Measurements from ENCODE around the gene USP40.

The USP40 gene

DNA sequence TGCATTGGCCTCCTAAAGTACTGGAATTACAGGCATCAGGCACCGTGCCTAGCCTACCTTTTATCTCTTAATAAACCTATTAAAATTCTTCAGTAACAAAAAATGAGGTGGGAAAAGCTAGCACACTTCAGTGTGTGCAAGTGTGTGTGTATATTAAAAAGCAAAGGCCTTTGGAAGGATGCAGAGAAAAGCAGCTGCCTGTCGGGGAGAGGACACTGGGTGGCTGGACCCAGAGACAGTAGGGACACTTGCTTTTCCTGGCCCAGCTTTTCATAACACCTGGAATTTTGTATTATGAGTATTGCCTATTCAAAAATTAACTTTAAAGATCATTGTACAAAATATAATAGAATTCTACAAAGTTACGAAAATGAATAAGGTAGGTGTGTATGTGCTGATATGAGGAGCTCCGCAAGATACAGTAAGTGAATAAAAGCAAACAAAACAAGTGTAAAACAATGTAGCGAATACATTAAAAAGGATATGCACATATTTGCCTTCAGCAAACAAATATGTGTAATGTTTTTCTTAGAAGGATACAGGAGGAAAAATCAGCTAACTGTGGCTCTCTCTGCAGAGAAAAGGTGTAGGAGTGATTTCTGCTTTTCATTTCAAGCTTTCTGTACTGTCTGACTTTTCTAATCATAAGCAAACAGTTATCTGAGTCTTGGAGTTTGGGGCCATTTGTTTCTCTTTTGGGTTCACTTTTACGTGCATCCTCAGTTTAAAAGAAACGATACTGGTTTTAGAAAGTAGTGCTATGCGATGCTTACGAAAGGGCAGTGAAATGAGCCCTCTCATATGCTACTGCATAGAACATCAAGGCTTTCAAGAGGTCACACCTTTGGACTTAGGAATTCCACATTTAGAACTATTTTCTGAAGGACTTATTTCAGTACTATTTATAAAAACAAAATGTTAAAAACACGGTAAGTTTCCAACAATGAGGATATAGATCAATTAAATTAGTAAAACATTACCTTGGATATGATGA, 70.8 kb downstream of the USP40 start:
- no peak for DNase-seq (ENCODE audit: low spot score)

DNA sequence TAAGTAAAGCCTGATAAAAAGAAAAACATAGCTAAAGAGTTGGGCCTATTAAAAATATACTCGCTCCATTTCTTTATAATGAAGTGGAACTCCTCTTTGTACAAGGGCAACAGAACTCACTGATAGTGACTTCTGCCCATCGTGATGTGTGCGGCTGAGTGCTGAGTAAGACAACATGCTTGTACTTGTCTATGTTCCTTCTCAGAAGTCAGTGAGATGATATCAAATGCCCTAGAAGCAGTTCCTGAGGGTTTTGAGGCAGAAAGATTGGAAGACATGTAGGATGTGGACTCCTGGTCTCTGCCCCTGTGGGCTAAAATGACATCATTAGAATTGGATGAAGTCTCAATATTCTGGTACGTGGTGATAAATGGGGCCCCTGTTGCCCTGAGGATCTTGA, 73.8 kb downstream of the USP40 start:
- no peak for DNase-seq (ENCODE audit: low spot score)

DNA sequence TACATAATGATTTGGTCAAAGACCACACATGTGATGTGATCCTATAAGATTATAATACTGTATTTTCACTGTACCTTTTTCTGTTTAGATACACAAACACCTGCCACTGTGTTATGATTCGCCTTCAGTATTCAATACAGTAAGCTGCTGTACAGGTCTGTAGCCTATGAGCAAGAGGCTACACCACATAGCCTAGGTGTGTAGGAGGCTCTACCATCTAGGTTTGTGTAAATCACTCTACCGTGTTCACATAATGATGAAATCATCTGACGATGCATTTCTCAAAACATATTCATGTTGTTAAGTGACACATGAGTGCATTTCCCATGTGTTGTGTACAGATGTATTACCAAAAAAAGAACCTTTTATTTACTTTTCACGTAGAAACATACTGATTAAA, 74.5 kb downstream of the USP40 start:
- DNase-seq (ENCODE audit: low spot score) = no peak

DNA sequence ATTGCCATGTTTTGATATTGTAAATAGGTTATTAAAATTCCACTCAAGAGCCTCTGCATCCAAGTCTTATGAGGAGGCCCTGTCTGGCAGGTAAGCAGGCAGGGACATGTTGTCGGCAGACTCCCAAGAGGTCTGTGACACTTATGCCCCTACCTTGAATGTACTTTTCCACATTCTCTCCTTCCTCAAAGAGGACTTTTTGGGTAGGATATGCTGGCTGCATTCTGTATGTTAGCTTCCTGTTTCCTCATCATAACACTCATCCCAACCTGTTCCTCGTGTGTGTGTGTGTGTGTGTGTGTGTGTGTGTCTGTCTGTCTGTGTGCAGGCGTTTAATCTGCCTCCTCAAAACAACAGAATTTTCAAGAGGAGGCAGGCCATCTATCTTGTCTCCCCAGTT, 75.3 kb downstream of the USP40 start:
- no peak for DNase-seq (ENCODE audit: low spot score)

DNA sequence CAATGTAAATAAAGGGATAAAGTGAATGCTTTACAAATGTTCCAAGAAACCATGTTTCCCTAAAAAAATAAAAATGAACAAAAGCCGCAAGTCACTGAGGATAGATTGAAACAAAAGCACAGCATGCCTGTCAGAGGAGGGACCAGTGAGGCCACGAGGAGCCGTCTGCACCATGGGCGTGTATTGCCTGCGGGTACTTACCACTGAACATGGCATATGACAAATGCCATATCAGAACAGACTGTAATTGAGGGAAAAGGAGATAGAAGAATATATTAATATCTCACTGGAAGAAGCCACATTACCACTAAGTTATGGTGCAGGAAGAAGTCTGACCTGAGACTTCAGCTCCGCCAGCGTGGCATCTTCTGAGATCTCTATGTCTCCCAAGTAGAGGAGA, 75.8 kb downstream of the USP40 start:
- DNase-seq (ENCODE audit: low spot score) = no peak

DNA sequence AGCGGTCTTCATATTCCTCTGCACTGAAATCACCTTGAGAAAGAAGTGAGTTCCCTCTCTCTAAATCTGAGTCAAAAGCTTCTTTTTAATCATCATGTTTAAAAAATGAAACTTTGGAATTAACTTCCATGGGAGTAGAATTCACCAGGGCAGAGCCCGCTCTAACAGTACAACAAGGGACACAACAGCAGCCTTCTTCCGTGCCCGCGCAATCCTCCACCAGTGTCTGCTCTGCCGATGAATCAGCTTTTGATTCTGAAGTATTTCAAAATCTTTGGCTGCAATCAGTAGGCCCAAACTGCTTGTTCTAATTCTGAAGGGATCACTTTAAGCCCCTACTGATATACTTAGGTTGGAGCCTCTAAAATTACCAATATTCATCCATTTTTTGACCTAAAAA, 76.9 kb downstream of the USP40 start:
- no peak for DNase-seq (ENCODE audit: low spot score)

DNA sequence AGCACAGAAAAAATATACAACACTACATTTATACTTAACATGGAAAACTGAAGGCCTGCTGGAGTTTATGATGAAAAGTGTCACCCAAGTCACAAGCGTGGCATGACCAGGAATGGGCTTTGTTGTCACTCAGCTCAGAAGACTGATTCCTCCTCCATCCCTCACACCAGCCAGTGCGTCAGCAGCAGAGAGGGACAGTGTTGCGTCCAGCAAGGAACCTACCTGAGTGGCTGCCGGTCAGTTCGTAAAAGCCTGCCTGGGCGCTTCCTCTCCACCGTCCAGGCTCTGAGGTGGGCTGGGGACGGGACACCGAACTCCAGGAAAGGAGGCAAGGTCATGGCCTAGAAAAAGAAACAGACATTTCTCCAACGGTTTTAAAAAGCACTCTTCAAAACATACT, 77.4 kb downstream of the USP40 start:
- DNase-seq (ENCODE audit: low spot score) = no peak

DNA sequence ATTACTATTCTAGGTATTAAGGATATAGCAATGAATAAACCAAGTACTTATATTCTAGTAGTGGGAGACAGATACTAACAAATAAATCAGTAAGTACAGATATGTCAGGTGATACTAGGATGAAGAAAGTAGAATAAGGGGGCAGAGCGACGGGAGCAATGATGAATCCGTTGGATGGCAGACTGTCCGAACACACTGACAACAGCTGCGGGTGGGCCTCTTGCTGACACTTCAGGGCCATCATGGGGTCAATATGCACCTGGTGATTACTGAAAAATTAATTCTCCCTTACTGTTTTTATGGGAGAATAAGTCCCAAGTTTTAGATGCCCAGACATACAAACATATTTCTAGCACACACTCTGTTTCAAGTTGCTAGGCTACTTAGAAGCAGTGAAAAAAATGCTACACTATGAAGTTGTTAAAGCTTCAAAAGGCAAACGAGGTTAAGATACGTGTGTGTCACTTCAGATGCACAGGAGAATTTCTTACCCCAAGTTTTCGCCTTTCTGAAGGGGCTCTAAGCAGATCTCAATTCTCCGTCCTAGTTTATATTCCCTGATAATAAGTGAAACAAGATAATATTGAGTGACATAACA, 78.7 kb downstream of the USP40 start:
- DNase-seq (ENCODE audit: low spot score) = no peak

DNA sequence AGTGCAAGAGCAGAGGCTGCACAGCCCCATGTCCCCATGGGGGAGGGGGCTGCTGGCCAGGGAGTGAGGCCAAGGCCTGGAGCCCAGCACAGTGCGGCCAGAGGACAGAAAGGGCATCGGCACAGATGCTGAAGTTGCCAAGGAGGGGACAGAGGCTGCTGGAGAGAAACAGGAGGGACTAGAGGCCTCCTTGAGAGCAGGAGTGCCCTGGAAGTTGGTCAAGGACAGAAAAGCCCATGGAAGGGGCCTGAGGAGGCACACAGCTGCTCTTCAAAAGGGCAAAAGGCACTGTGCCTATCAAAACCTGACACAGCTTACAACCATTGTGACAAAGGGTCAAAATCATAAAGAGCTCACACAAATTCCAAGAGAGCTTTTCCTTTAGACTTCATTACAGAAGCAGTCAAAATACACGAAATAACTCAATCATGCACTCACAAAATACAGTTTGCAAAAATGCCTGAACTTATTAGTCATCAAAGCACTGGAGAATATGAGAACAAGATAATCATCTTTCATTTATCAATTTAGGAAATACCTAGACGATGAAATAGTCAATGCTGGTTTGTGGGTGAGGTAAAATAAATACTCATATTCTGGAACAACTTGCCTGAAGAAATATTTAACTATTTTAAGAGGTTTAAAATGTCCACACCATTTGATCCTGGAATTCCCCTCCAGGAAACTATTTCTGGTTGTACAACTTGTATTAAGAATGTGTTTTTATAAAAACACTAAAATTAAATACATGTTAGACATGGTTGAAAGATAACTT, 79.6 kb downstream of the USP40 start:
- DNase-seq (ENCODE audit: low spot score) = no peak

DNA sequence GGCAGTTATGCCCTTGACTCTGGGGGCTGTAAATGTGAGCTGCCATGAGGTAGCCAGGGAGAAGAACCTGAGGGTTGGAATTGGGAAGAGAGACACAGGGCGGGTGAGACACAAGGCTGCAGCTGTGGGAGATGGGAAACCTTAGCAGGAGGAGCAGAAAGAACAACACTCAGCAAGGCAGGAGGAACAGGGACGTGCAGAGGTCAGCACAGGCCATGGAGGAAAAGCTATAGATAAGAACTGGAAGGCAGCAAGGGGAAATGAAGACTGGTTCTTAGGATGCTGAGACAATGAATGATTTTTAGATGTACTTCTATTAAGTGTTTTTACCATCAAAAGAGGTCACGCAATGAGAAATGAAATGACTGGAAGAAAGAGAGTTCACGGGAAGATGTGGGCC, 80.2 kb downstream of the USP40 start:
- no peak for DNase-seq (ENCODE audit: low spot score)

DNA sequence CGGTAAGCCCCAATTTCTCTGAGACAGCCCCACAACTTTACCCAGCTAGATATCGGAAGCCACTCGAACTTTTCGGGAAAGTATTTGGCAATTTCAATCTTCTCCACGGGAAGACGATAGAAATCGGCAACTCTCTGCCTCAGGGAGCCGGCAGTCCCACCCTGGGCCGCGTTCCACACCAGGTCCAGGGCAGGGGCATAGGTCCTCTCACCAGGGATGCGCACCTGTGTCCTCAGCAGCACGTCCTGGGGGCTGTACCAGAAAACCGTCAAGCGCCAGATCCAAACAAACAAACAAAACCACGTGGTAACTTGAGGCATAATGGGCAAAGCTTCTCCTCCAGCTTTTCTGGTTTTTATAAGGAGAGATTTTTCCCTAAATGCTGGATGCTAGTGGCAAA, 80.9 kb downstream of the USP40 start:
- no peak for DNase-seq (ENCODE audit: low spot score)

DNA sequence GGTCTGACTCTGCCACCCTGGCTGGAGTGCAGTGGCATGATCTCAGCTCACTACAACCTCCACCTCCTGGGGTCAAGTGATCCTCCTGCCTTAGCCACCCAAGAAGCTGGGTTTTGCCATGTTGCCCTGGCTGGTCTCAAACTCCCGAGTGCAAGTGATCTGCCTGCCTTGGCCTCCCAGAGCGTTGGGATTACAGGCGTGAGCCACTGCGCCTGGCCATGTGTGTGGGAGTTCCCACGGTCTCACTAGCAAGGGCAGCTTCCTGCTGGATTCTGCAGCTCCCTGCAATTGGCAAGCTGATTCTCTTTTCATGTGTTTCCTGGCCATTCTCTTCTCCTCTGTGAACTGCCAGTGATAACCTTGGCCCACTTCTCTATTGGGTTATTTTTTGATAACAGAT, 84.0 kb downstream of the USP40 start:
- DNase-seq (ENCODE audit: low spot score) = no peak

DNA sequence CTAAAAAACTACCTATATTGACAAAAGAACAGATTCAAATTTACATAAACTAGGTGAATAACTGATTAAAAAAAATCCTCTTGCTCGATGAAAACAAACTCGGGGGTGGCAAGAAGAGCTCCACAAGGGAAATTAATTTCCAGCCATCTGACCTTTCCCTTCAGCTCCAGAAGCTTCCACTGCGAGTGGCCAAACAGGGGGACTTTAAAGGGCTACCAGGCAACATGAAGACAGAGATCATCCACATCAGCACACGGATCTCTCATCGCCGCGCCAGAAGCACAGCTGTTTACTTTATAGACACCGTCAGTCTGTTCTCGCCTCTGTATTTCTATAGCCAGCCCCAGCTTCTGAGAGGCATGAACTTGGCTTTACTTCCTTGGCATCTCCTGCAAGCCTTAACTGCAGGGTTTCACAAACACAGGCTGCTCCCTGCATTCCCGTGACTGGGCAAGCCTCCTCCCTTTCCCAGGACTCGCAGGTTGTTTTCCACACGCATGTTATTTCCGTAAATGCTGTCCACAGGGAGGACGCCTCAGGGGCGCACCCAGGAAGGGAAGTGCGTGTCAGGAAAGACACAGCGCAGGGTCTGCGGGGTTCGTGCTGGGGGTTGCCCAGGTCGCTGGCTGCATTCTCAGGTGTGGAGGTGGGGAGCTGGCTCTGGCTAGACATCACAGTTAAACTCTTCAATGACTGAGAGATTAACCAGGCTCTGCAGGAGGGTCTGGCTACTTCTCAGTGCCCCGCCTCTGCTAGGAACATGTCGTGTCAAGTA, 85.0 kb downstream of the USP40 start:
- peak; percentile 15 for DNase-seq (ENCODE audit: low spot score)

DNA sequence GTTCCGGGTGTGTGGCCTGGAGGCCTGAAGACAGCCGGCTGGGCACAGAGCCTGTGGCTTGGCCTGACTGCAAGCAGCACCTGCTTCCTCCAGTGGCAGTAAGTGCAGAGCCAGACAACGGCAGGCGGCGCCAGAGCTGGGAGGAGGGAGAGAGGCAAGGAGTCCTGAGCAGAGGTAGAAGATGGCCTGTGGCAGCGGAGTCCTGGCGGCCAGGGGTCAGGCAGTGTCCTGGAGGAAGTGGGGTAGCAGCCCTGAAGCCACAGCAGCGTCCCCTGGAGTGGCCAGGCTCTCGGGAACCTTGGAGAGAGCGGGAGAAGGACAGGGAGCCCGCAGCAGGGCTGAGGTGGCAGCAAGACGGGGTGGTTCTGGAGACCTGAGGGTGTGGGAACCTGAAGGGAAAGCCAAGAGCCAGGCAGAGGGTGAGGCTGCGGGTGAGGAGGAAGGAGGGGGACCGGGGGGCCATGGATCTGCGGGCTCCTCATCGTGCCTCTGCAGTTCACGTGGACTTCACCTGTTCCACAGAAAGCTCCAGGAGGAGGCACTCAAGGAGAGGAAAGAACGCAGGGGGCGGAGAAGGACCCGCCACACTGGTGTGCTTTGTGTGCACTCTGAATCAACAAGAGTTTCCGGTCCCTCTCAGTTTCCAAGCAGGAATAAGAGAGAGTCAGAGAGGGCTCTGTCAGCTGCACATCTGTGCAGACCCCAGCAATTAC, 85.9 kb downstream of the USP40 start:
- peak; percentile 24 for DNase-seq (ENCODE audit: low spot score)

DNA sequence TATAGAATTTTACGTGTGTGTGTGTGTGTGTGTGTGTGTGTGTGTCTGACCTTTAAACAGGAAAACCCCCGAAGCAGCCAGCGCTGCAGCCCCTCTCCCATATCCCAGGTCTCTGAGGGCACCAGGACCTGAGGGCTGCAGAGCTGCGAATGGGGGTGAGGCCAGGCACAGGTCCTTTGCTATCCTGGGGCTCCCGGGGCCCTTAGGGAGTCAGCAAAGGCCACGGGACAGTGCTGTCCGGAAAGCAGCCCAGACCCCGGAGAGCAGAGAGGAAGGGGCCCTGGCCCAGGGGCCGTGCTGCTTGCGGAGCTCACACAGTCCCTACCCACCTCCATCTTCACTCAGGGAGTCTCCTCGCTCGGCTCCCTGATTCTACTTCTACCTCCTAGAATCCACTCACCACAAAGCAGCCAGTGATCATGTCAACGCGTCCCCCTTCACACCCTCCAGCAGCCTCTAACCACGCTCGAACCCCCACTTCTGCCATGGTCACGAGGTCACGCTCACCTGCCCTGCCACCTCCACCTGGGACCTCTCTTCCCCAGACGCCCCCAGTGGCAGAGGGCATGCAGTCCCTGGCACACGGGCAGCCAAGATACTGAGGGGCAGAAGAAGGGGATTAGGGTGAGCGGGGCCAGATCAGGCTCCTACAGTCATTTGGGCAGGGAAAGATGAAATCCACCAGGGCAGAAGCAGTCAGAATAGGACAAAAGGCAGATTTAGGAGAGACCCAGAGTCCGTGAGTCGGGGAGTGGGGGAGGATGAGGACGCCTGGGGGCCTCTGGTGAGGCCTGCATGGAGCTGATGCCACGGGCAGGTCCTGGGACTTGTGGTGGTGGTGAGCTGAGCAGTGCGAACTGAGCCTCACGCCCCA, 86.7 kb downstream of the USP40 start:
- peak; percentile 15 for DNase-seq (ENCODE audit: low spot score)

DNA sequence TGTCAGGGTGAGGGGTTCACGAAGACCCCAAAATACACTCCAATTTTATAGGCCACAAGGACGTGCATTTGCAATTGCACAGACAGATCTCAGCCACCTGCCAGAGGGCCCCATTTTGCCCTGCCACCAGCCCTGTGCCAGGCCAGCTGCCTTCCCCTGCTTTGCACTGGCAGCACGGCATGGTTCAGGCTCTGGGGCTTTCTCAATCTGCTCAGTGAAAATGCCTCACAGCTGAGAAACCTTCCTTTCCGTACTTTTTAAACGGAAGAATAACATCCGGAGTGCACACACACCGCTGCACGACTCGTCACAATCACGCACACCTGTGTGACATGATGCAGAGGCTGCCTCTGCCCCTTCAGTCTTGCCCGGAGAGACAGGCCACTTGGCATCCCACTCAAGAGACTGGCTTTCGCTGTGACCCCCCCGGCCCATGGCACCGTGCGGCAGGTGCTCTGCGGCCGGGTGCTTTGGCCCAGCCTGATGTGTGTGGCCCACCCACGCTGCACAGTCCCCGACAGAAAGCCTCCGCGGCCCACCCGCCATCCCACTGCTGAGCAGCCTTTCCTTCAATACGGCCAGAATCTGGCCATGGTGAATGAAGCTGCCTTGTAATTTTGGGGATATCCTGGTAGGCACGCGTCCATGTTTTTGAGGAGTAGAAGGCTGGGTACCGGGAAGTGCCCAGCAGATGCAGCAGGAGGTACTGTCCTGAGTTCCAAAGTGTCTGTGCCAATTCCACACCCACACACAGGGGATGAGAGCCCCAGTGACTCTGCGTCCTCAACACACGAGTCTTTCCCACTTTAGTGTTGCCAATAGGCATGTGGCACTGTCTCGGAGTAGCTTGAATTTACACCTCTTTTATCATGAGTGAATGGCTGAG, 88.8 kb downstream of the USP40 start:
- peak; percentile 11 for DNase-seq (ENCODE audit: low spot score)

DNA sequence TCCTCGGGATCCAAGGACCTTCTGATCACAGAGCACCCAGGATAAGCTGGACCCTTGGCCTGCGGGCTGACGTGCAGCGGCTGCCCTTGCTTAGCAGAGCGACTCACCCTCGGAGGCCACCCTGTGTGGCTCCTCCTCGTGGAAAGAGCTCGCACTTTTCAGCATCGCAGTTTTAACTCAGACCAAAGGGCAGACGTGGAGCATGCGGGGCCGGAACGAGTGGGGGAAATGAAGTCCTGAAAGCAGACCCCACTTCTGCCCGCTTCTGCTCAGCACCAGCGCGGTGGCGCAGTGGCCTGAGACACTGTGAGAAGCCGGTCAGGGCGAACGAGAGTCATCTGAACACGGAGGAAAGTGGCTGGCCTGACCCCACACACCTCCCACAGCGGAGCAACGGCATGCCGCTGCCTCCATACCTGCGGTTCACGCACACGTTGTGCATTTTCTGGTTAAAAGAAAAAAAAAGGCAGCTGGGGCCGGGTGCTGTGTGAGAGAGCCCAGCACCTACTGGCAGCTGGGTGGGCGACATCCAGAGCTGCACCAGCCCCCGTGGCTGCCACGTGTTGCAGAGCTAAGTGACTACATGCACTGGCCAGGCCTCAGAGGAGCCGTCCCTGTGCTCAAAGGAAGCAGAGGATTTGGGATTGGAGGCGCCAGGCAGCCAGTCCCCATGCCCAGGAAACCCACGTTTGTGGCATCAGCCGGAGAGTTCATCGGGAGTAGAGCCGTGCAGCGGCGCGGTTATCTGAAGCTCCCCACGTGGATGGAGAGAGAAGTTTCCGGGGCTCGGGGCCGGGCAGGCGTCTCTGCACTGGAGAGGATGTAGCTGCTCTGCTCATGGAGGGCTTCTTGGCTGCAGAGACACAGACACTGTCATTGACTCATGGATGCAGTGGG, 89.7 kb downstream of the USP40 start:
- peak; percentile 17 for DNase-seq (ENCODE audit: low spot score)

DNA sequence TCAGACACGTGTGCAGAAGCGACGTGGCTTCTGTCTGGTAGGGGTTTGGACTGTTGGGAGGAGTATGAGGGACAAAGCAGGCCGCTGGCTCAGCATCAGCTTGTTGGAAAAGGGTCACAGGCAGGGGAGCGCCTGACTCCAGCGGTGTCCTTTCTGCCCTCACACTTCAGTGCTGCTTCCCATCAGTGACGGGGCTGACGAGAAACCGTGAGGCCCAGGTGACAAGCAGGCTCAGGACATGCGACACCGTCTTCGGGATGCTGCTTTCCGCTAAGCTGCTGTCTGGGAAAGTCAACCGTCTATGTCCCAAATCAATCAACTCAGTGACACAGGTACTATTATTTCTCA, 90.5 kb downstream of the USP40 start:
- peak; percentile 13 for DNase-seq (ENCODE audit: low spot score)
